Measurements from ENCODE around the gene CNNM2. TPM values are rescaled to one million over a fixed set of nuclear protein-coding genes. Genes with fewer than 3 reads are reported as not detected.
A peak's percentile ranks its signal among the peaks of the same experiment; 100 is the strongest.

Gene CNNM2
- 1 to 10 TPM; 7.7 to 8.1 TPM for total RNA-seq

GRCh38 chr10:102917962-102918816, at the start of gene CNNM2:
CNNM2 (plus strand) TSS chr10:102918294; CDS start chr10:102918481, 187 bp downstream.
- ChIA-PET POLR2A (interaction anchor here (0.9 to 2.6 kb wide), 6 partner anchors 127 to 326 kb away, joined by 3 to 17 read pairs (median 5); partner anchors contain the start of gene ARL3), CTCF (interaction anchor here (0.7 to 6.0 kb wide), 41 partner anchors 8 to 575 kb away, joined by 3 to 157 read pairs (median 4); partner anchors contain the start of genes ARL3, INA, NEURL1 and NT5C2)
- peaks cover 3% of the 10 kb centered on the region for H3K9me3 Mint-ChIP-seq (ENCODE audit: insufficient read depth)
- H3K27me3 Mint-ChIP-seq (ENCODE audit: low read depth) = no peaks in the 10 kb centered on the region
- ATAC-seq (peak; percentile 91), DNase-seq (peak; percentile 100)
- peak within 1 kb of the TSS; percentile 92 for H3K4me3 Mint-ChIP-seq
- peak within 1 kb of the TSS; percentile 93 for H3K27ac Mint-ChIP-seq
- peaks cover 24% of the 10 kb centered on the region for H3K36me3 Mint-ChIP-seq (ENCODE audit: low read depth)
- peaks cover 62% of the 10 kb centered on the region for H3K4me1 Mint-ChIP-seq (ENCODE audit: low read depth)

GRCh38 chr10:102868911-102869257, 49.2 kb upstream of the CNNM2 start:
- peaks cover 9% of the 10 kb centered on the region for H3K27me3 Mint-ChIP-seq (ENCODE audit: low read depth)
- H3K4me1 Mint-ChIP-seq (ENCODE audit: low read depth) = peaks cover 12% of the 10 kb centered on the region
- no peak for DNase-seq
- H3K27ac Mint-ChIP-seq = no peak overlapping the region
- peaks cover 1% of the 10 kb centered on the region for H3K36me3 Mint-ChIP-seq (ENCODE audit: low read depth)
- ChIA-PET POLR2A (interaction anchor here (1.2 kb wide), 1 partner anchor 14 kb away, joined by 4 read pairs; no protein-coding TSS in a partner anchor), CTCF (interaction anchor here (0.8 kb wide), 1 partner anchor 33 kb away, joined by 3 read pairs; no protein-coding TSS in a partner anchor)
- H3K4me3 Mint-ChIP-seq = peak overlapping the region; percentile 58
- no peaks in the 10 kb centered on the region for H3K9me3 Mint-ChIP-seq (ENCODE audit: insufficient read depth)
- no peak for ATAC-seq

GRCh38 chr10:102869258-102870198, 48.6 kb upstream of the CNNM2 start, which contains the start of gene AS3MT:
AS3MT (plus strand) TSS chr10:102869470; CDS start chr10:102869593, 123 bp downstream.
- peaks cover 12% of the 10 kb centered on the region for H3K4me1 Mint-ChIP-seq (ENCODE audit: low read depth)
- ATAC-seq = peak; percentile 95
- CTCF ChIA-PET = interaction anchor here (0.8 kb wide), 1 partner anchor 32 kb away, joined by 3 read pairs; no protein-coding TSS in a partner anchor
- POLR2A ChIA-PET = interaction anchor here (1.2 kb wide), 1 partner anchor 15 kb away, joined by 4 read pairs; no protein-coding TSS in a partner anchor
- DNase-seq = peak; percentile 43
- H3K36me3 Mint-ChIP-seq (ENCODE audit: low read depth) = no peaks in the 10 kb centered on the region
- H3K27me3 Mint-ChIP-seq (ENCODE audit: low read depth) = peaks cover 9% of the 10 kb centered on the region
- H3K4me3 Mint-ChIP-seq = peak within 1 kb of the TSS; percentile 73
- no peak within 1 kb of the TSS for H3K27ac Mint-ChIP-seq
- no peaks in the 10 kb centered on the region for H3K9me3 Mint-ChIP-seq (ENCODE audit: insufficient read depth)

GRCh38 chr10:102870221-102870620, 47.9 kb upstream of the CNNM2 start:
- CTCF ChIA-PET = interaction anchor here (1.2 kb wide), 1 partner anchor 31 kb away, joined by 3 read pairs; no protein-coding TSS in a partner anchor
- H3K4me3 Mint-ChIP-seq = peak overlapping the region; percentile 73

GRCh38 chr10:102872163-102872562, 45.9 kb upstream of the CNNM2 start:
- DNase-seq (peak; percentile 9), ATAC-seq (no peak)
- POLR2A ChIA-PET = no interaction called here
- H3K9me3 Mint-ChIP-seq (ENCODE audit: insufficient read depth) = no peaks in the 10 kb centered on the region
- peaks cover 12% of the 10 kb centered on the region for H3K4me1 Mint-ChIP-seq (ENCODE audit: low read depth)
- no peak overlapping the region for H3K27ac Mint-ChIP-seq
- H3K36me3 Mint-ChIP-seq (ENCODE audit: low read depth) = no peaks in the 10 kb centered on the region
- H3K27me3 Mint-ChIP-seq (ENCODE audit: low read depth) = peaks cover 9% of the 10 kb centered on the region
- CTCF ChIA-PET = no interaction called here
- H3K4me3 Mint-ChIP-seq = no peak overlapping the region

More at GRCh38 chr10:102870221-102870620, 47.9 kb upstream of the CNNM2 start:
- H3K36me3 Mint-ChIP-seq (ENCODE audit: low read depth) = no peaks in the 10 kb centered on the region
- peaks cover 12% of the 10 kb centered on the region for H3K4me1 Mint-ChIP-seq (ENCODE audit: low read depth)
- no peak for ATAC-seq
- POLR2A ChIA-PET = interaction anchor here (1.2 kb wide), 1 partner anchor 16 kb away, joined by 4 read pairs; no protein-coding TSS in a partner anchor
- H3K27ac Mint-ChIP-seq = no peak overlapping the region
- H3K27me3 Mint-ChIP-seq (ENCODE audit: low read depth) = peaks cover 9% of the 10 kb centered on the region
- no peak for DNase-seq
- H3K9me3 Mint-ChIP-seq (ENCODE audit: insufficient read depth) = no peaks in the 10 kb centered on the region

GRCh38 chr10:102876747-102877153, 41.3 kb upstream of the CNNM2 start:
- ChIA-PET CTCF (interaction anchor here (2.1 kb wide), 1 partner anchor 25 kb away, joined by 8 read pairs; no protein-coding TSS in a partner anchor), POLR2A (no interaction called here)
- Mint-ChIP-seq H3K27me3 (ENCODE audit: low read depth) (no peaks in the 10 kb centered on the region), H3K27ac (no peak overlapping the region), H3K36me3 (ENCODE audit: low read depth) (no peaks in the 10 kb centered on the region), H3K9me3 (ENCODE audit: insufficient read depth) (no peaks in the 10 kb centered on the region), H3K4me1 (ENCODE audit: low read depth) (no peaks in the 10 kb centered on the region), H3K4me3 (no peak overlapping the region)
- ATAC-seq = no peak
- no peak for DNase-seq

- Mint-ChIP-seq H3K4me1 (ENCODE audit: low read depth) (no peaks in the 10 kb centered on the region), H3K27me3 (ENCODE audit: low read depth) (no peaks in the 10 kb centered on the region), H3K4me3 (no peak overlapping the region), H3K9me3 (ENCODE audit: insufficient read depth) (no peaks in the 10 kb centered on the region), H3K27ac (no peak overlapping the region), H3K36me3 (ENCODE audit: low read depth) (no peaks in the 10 kb centered on the region)
- no peak for DNase-seq
- POLR2A ChIA-PET = no interaction called here
- CTCF ChIA-PET = no interaction called here
- no peak for ATAC-seq
Measured at GRCh38 chr10:102878629-102879028, 39.5 kb upstream of the CNNM2 start.

GRCh38 chr10:102880256-102880655, 37.8 kb upstream of the CNNM2 start:
- CTCF ChIA-PET = no interaction called here
- H3K4me3 Mint-ChIP-seq = no peak overlapping the region
- no peaks in the 10 kb centered on the region for H3K4me1 Mint-ChIP-seq (ENCODE audit: low read depth)
- no peaks in the 10 kb centered on the region for H3K27me3 Mint-ChIP-seq (ENCODE audit: low read depth)
- ATAC-seq (no peak), DNase-seq (no peak)
- H3K9me3 Mint-ChIP-seq (ENCODE audit: insufficient read depth) = no peaks in the 10 kb centered on the region
- H3K36me3 Mint-ChIP-seq (ENCODE audit: low read depth) = no peaks in the 10 kb centered on the region
- POLR2A ChIA-PET = no interaction called here
- H3K27ac Mint-ChIP-seq = no peak overlapping the region

- CTCF ChIA-PET = no interaction called here
- no peak for ATAC-seq
- Mint-ChIP-seq H3K4me1 (ENCODE audit: low read depth) (no peaks in the 10 kb centered on the region), H3K27ac (no peak overlapping the region), H3K36me3 (ENCODE audit: low read depth) (no peaks in the 10 kb centered on the region), H3K27me3 (ENCODE audit: low read depth) (no peaks in the 10 kb centered on the region), H3K4me3 (no peak overlapping the region), H3K9me3 (ENCODE audit: insufficient read depth) (no peaks in the 10 kb centered on the region)
- no peak for DNase-seq
- POLR2A ChIA-PET = no interaction called here
Measured at GRCh38 chr10:102888048-102888447, 30.0 kb upstream of the CNNM2 start.

GRCh38 chr10:102894466-102895213, 23.5 kb upstream of the CNNM2 start:
- Mint-ChIP-seq H3K36me3 (ENCODE audit: low read depth) (peaks cover 1% of the 10 kb centered on the region), H3K4me3 (no peak overlapping the region), H3K27ac (no peak overlapping the region), H3K9me3 (ENCODE audit: insufficient read depth) (no peaks in the 10 kb centered on the region), H3K27me3 (ENCODE audit: low read depth) (no peaks in the 10 kb centered on the region), H3K4me1 (ENCODE audit: low read depth) (no peaks in the 10 kb centered on the region)
- POLR2A ChIA-PET = interaction anchor here (0.6 kb wide), 1 partner anchor 49 kb away, joined by 3 read pairs; no protein-coding TSS in a partner anchor
- CTCF ChIA-PET = no interaction called here
- no peak for DNase-seq
- no peak for ATAC-seq

GRCh38 chr10:102900006-102900405, 18.1 kb upstream of the CNNM2 start:
- no peak overlapping the region for H3K4me3 Mint-ChIP-seq
- POLR2A ChIA-PET = no interaction called here
- CTCF ChIA-PET = interaction anchor here (1.2 to 4.5 kb wide), 4 partner anchors 17 to 146 kb away, joined by 3 to 39 read pairs (median 9); partner anchors contain the start of genes BORCS7 and CNNM2
- DNase-seq (no peak), ATAC-seq (no peak)
- H3K27ac Mint-ChIP-seq = no peak overlapping the region
- no peaks in the 10 kb centered on the region for H3K27me3 Mint-ChIP-seq (ENCODE audit: low read depth)
- no peaks in the 10 kb centered on the region for H3K4me1 Mint-ChIP-seq (ENCODE audit: low read depth)
- no peaks in the 10 kb centered on the region for H3K9me3 Mint-ChIP-seq (ENCODE audit: insufficient read depth)
- H3K36me3 Mint-ChIP-seq (ENCODE audit: low read depth) = no peaks in the 10 kb centered on the region
